Kidney (tissue), 14 donors: ENCODE measurements around the gene NXPH2. TPM values are rescaled to one million over a fixed set of nuclear protein-coding genes. Genes with fewer than 3 reads are reported as not detected.

Experiments
- DNase-seq, 5 donors: peaks; one replicate each; pipeline ENCODE4 v3.0.0-alpha.2; 2013 to 2020
- FAIRE-seq: peaks from 2 replicates; lab custom pipeline; 2012; peaks lifted over from hg19 to GRCh38; lab: Jason Lieb, UNC
- H3K27ac ChIP-seq, 2 donors: one replicate each; pipeline ENCODE4 v1.7.0; 2013; ENCODE audit warnings: low read depth in 2 of 2, low read length in 2 of 2, inconsistent platforms in 1 of 2
- H3K27me3 ChIP-seq: one replicate; pipeline ENCODE4 v1.7.1; 2013; ENCODE audit warnings: low read length, inconsistent platforms; ENCODE audit not compliant: control insufficient read depth, insufficient read depth
- H3K36me3 ChIP-seq, 3 donors: one replicate each; pipeline versions ENCODE4 v1.7.0 to v1.7.1; 2013; ENCODE audit warnings: low read length in 3 of 3, control low read depth in 1 of 3, inconsistent platforms in 1 of 3; ENCODE audit not compliant: insufficient read depth in 3 of 3, control insufficient read depth in 2 of 3
- H3K4me1 ChIP-seq, 3 donors: one replicate each; pipeline versions ENCODE4 v1.7.0 to v1.7.1; 2013; ENCODE audit warnings: low read length in 3 of 3, inconsistent platforms in 1 of 3, low read depth in 1 of 3; ENCODE audit not compliant: control insufficient read depth in 2 of 3, insufficient read depth in 2 of 3
- H3K4me3 ChIP-seq, 3 donors: one replicate each; pipeline versions ENCODE4 v1.7.0 to v1.8.1; 2013; ENCODE audit warnings: low read length in 3 of 3, control low read depth in 1 of 3, inconsistent platforms in 1 of 3
- H3K9ac ChIP-seq, 3 donors: one replicate each; pipeline versions ENCODE4 v1.7.0 to v1.7.1; 2013; ENCODE audit warnings: low read length in 3 of 3, control low read depth in 1 of 3, inconsistent platforms in 1 of 3
- H3K9me3 ChIP-seq, 3 donors: one replicate each; pipeline versions ENCODE4 v1.7.0 to v1.7.1; 2013; ENCODE audit warnings: low read length in 3 of 3, control low read depth in 1 of 3, inconsistent platforms in 1 of 3; ENCODE audit not compliant: control insufficient read depth in 2 of 3, insufficient read depth in 1 of 3
- CTCF ChIP-seq: IDR thresholded peaks from 3 replicates; pipeline ENCODE4 v1.5.1; 2012; ENCODE audit warnings: mild to moderate bottlenecking, moderate library complexity, borderline replicate concordance; ENCODE audit not compliant: insufficient read depth; ENCODE audit errors: extremely low read depth
- intact Hi-C: fragments of 100-400 bp; cut with DNase I; formaldehyde crosslinking; loops from one replicate; pipeline ENCODE4 v1.11.1; 2022
- polyA plus RNA-seq: library from polyadenylated mRNA; stranded (reverse); fragments of 350-450 nt; fragmentation: Illumina TruSeq; extraction: RNeasy Lipid Tissue Mini Kit (QIAGEN cat#74804); gene quantifications from one replicate; pipeline ENCODE4 v1.2.3, GENCODE V29; 2014; ENCODE audit warnings: low read depth, low replicate concordance; ENCODE audit not compliant: insufficient read depth
- total RNA-seq: library from RNA; stranded (reverse); fragmentation: NEBNext Ultra II Directional; extraction: Animal tissue kit (Norgen Biotek cat#: 25700); gene quantifications from one replicate; pipeline ENCODE4 v1.2.1, GENCODE V29; 2021
- donor health status: control.
- donor health status: control.
- donor health status: control.
- donor health status: control.
- donor health status: control.
- donor health status: DM: yes; HTN: yes; CAD: no.
- donor health status: Normal renal cell carcinoma (clear cell type).

NXPH2 gene
- total and polyA plus RNA-seq, 2 donors from 2014 or later = 0.57 to 2.2 TPM

- FAIRE-seq = no peak
Observed at GRCh38 chr2:138767101-138767500, 13.1 kb downstream of the NXPH2 start.

GRCh38 chr2:138766464-138766863 lies 13.7 kb downstream of the NXPH2 start:
- no peaks in the 10 kb centered on the region for H3K4me1 ChIP-seq

More at GRCh38 chr2:138767101-138767500, 13.1 kb downstream of the NXPH2 start:
- Histone ChIP-seq H3K4me3 (no peak overlapping the region), H3K9me3 (no peaks in the 10 kb centered on the region), H3K9ac (no peak overlapping the region), H3K4me1 (no peaks in the 10 kb centered on the region), H3K27me3 (no peaks in the 10 kb centered on the region), H3K27ac (no peak overlapping the region), H3K36me3 (no peaks in the 10 kb centered on the region)
- TF ChIP-seq CTCF = no peak
- intact Hi-C loops = no loop called here
- DNase-seq = no peak

GRCh38 chr2:138763971-138764370 lies 16.2 kb downstream of the NXPH2 start:
- Histone ChIP-seq H3K9me3 (no peaks in the 10 kb centered on the region), H3K4me1 (no peaks in the 10 kb centered on the region), H3K4me3 (no peak overlapping the region), H3K36me3 (no peaks in the 10 kb centered on the region), H3K27ac (no peak overlapping the region), H3K9ac (no peak overlapping the region), H3K27me3 (no peaks in the 10 kb centered on the region)
- FAIRE-seq (no peak), DNase-seq (no peak)
- no peak for TF ChIP-seq CTCF
- intact Hi-C loops = no loop called here

More at GRCh38 chr2:138766464-138766863, 13.7 kb downstream of the NXPH2 start:
- no peak overlapping the region for H3K4me3 ChIP-seq
- FAIRE-seq (peak; percentile 21), DNase-seq (no peak)
- intact Hi-C loops = no loop called here
- no peaks in the 10 kb centered on the region for H3K27me3 ChIP-seq
- no peak overlapping the region for H3K27ac ChIP-seq
- no peak for TF ChIP-seq CTCF
- H3K9ac ChIP-seq = no peak overlapping the region
- H3K9me3 ChIP-seq = no peaks in the 10 kb centered on the region
- H3K36me3 ChIP-seq = no peaks in the 10 kb centered on the region

GRCh38 chr2:138762533-138762932 lies 17.7 kb downstream of the NXPH2 start:
- intact Hi-C loops = no loop called here
- TF ChIP-seq CTCF = no peak
- no peaks in the 10 kb centered on the region for H3K9me3 ChIP-seq

More at GRCh38 chr2:138762533-138762932, 17.7 kb downstream of the NXPH2 start:
- Histone ChIP-seq H3K27me3 (no peaks in the 10 kb centered on the region), H3K27ac (no peak overlapping the region), H3K4me3 (no peak overlapping the region), H3K9ac (no peak overlapping the region), H3K4me1 (no peaks in the 10 kb centered on the region), H3K36me3 (no peaks in the 10 kb centered on the region)
- DNase-seq = no peak
- FAIRE-seq = no peak
